Measurements from ENCODE around the gene FGFBP2. TPM values are rescaled to one million over a fixed set of nuclear protein-coding genes. Genes with fewer than 3 reads are reported as not detected.

FGFBP2 gene, protein sequence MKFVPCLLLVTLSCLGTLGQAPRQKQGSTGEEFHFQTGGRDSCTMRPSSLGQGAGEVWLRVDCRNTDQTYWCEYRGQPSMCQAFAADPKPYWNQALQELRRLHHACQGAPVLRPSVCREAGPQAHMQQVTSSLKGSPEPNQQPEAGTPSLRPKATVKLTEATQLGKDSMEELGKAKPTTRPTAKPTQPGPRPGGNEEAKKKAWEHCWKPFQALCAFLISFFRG
- not detected in 2 replicates for total RNA-seq

DNA sequence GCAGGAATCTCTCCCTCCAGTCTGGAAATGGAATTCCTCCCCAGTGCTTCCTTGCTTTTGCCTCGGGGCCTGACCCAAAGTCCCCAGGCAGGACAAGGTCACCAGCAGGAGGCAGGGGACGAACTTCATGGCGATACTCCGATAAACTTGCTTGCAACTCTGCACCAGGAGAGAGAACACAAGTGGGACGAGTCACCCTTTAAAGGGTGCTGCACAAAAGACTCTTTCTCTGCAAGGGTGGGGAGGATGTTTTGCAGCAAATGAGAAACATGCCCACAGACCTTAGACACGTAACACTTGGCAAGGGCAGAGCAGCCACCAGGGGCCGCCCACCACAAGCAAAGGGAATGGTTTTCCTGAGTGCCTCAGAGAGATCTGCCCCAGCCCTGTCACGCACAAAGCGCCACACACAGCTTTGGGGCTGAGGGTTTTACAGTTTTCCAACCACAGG lies at the start of gene FGFBP2:
TSS of gene FGFBP2 (minus strand) at position 175 of the 451 bp plus-strand sequence. CDS start at position 129, 46 bp downstream.

GRCh38 chr4:15938640-15939039 lies 24.3 kb downstream of the FGFBP2 start, which contains the start of gene FGFBP1:
Gene FGFBP1, minus strand, starts transcription at chr4:15938740. Its CDS starts 2,108 bp downstream, at chr4:15936632.

Other genes starting within 250 kb of the FGFBP2 start
- gene CD38, start 184.8 kb downstream of the FGFBP2 start, total RNA-seq = under 0.01 TPM in 1 of 2 replicates, not detected in the other
- gene FGFBP1, start 24.4 kb downstream of the FGFBP2 start, total RNA-seq = not detected in 2 replicates
- 0.17 TPM in 1 of 2 replicates, not detected in the other for gene PROM1, start 120.8 kb upstream of the FGFBP2 start, total RNA-seq

Data from bronchus fibroblast of lung (primary cell).